Stimulated activated CD8-positive, alpha-beta memory T cell treated with anti-CD3 and anti-CD28 coated beads, Interleukin-2, amount 100 ng/mL, for 48 hours (primary cell): ENCODE measurements around the gene MPDZ.

ENCODE experiments used
- DNase-seq, 2 donors: peaks; one replicate each; pipeline ENCODE4 v3.0.0-alpha.2; 2020; ENCODE audit warnings: low read depth in 2 of 2

Gene MPDZ

DNA sequence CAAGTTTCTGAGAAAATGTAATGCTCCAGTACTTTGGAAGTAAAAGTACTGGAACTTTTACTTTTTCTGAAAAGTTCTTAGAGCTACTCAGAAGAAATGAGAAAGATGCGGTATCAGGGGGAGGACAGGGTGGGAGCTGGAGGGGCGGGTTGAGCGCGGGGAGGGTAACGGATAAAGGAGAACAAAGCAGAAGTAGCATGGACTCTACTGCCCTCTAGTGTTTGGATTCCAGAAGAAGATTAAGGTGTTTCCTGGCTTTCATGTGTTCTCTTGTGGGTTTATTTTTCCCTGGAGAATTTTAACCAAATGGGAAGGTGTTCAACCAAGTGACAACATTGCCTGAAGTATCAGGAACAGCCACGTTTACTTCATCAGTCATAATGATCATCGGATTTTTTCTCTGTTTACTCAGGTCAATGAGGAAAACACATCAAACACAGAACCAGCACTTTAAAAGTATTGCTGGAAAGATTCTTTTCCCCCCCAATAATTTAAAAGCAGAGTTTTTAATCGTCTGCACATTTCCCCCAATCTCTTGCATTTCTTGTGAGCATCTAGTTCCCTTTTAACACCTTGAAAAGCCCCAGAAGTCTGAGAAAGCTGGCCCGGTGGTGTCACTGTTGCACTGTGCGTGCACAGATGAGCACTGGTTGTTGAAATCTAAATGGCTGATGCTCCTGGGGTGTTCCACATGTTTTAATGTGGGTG lies 190.6 kb downstream of the MPDZ start:
- DNase-seq, result no peak

DNA sequence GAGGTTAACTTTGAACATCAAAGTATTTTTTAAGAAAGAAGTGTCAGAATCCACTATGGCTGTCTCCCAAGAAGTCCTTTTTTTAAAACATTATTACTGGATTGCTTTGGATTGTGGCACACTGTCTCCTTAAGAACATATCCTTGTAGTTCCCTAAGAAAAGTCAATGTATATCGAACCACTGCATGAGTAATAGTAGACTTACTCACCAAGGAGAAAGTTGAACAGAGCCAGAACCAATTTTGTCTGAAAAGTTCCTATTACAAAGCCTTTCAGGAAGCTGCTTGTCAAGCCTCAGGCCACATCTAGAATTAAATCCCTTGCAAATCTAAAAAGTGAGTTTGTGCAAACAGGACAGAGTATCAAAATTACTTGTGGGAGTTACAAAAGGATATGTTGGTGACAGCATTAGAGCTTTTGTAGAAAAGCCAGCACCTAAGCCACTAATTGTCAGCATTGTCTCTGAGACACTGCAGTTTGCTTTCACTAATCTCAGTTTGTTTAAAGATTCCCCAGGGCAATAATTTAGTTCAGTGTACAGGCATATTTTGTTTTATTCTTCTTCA lies 195.4 kb downstream of the MPDZ start:
- DNase-seq, result no peak

DNA sequence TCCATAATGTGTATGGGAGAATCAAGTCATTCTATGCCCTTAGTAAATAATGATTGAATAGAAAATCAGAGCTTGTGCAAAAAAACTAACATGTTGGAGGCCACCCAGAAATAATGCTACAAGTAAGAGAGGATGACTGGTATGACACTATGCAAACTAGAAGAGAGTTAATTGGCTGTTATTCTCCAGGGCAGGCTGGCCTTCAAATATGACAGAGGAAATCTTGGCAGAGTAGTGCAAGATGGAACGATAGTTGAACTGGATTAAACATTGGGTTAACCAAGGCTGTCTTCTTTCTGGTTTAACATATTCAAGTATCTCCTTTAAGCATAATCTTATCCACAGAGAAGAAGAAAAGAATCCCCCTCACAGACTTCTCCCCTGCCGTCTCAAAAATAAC lies 196.1 kb downstream of the MPDZ start:
- DNase-seq, result no peak

DNA sequence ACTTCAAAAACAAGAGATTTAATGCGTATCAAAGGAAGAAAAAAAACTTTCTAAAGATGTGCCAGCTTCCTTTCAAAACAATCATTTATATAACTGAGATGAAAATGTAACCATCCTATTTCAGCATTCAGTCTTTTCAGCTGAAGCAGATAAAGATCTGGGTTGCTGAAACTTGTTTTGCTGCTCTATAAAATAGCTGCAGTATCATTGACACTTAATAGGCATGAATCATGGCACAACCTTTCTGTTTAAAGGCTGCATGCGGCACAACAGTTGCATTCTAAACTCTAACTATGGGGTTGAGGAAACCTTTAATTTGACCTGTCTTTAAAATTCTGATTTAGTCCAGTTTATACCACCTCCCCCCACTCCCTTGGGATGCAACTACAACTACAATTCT lies 196.7 kb downstream of the MPDZ start:
- DNase-seq, result no peak

DNA sequence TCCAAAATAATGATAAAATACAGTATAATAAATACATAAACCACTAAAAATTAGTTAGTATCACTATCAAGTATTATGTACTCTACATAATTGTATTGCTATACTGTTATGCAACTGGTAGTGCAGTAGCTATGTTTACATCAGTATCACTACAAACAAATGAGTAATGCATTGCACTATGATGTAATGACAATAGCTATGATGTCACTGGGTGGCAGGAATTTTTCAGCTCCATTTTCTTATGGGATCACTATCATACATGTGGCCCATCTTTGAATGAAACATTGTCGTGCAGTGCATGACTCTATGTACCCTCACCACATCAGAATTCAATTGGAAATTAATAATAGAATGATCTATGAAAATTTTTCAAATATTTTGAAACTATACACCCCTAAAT lies 201.3 kb downstream of the MPDZ start:
- no peak for DNase-seq

DNA sequence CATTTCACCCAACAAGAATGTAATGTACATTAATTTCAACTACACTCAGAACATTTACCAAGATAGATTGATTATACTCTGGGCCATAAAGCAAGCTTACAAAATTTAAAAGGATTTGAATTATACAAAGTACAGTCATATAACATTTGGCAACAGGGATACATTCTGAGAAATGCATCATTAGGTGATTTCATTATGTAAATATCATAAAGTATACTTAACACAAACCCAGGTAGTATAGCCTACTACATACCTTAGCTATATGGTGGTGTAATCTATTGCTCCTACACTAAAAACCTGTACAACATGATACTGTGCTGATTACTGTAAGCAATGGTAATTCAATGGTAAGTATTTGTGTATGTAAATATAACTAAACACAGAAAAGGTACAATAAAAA lies 202.9 kb downstream of the MPDZ start:
- no peak for DNase-seq

DNA sequence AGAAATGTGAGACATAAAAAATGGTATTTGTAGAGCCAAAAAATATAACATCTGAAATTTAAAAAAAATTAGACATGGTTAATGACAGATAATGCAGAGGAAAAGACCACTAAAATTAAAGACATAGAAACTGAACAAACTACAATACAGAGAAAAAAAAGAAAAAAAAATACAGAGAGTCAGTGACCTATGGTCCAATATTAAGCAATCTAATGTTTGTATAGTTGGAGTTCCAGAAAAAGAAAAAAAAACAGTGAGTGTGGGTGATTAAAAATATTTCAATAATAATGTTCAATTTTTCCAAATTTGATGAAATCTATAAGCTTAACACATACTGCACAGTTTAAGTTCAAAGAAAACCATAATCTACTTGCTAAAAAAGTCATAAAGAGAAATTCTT lies 207.6 kb downstream of the MPDZ start:
- DNase-seq, result no peak

DNA sequence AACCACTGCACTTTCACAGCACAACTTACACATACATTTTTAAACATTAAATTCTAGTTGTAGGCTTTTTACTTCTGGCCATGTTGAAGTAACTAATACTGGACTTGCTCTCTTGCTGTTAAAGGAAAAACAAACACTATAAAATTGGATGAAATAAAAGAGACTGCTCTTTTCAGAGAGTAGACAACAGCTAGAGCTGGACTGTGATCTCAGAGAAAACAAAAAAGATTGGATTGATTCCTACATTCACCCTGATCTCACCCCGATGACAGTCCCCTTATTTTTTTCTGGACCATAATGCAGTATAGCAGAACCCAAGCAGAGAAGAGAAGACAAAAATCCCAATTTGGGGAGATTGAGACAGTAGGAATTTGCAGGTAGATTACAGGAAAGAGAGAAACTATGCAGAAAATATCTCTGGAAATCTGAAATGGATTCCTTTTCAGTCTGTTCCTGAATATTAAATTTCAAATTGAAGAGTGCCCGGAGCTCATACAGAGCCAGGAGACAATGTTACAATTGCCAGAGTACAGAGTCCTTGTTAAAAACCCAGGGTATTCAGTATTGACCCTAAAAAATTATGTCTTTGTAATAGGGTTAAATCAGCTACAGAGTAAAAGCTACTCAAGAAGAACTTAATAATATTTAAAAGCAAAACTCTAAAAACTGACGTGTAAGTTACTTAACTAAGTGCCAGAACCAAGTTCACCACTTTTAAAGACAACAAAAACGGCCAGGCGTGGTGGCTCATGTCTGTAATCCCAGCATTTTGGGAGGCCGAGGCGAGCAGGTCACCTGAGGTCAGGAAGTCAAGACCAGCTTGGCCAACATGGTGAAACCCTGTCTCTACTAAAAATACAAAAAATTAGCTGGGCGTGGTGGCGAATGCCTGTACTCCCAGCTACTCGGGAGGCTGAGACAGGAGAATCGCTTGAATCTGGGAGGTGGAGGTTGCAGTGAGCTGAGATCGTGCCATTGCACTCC lies 208.6 kb downstream of the MPDZ start:
- no peak for DNase-seq

DNA sequence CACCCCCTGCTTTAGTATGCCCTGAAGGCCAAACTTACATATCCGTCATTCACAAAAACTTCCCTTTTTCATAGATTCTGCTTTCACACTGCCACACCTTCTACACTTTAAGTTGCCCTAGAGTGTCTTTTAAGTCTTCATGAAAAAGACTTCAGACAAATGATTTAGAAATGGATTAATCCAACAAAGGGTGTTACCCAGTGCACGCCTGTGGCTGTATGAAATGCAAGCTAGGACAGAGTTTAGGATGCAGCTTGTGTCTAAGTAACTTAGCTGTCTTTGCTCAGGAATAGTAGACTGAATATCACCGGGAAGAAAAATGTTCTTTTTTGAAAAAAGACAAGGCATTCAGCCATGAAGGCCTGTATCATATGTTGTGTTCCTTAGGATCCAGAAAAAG lies 210.0 kb downstream of the MPDZ start:
- DNase-seq, result no peak

DNA sequence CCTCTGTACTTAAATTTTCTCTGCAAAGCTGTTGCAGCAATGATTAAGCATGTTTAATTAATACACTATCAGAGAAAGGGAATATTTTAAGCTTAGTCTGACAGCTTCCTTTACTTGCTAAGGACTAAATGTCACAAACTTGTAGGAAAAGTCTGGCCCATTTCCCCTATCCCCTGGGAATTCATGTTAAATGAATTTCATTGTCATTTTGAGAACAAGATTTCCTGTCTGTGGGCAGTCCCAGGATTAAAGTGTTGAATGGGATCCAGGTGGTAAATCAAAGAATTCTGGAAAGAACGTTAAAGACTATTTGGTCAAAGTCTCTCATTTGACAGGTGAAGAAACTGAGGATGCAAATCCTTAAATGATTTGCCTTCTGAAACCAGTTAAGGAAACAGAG lies 214.8 kb downstream of the MPDZ start:
- DNase-seq, result no peak

DNA sequence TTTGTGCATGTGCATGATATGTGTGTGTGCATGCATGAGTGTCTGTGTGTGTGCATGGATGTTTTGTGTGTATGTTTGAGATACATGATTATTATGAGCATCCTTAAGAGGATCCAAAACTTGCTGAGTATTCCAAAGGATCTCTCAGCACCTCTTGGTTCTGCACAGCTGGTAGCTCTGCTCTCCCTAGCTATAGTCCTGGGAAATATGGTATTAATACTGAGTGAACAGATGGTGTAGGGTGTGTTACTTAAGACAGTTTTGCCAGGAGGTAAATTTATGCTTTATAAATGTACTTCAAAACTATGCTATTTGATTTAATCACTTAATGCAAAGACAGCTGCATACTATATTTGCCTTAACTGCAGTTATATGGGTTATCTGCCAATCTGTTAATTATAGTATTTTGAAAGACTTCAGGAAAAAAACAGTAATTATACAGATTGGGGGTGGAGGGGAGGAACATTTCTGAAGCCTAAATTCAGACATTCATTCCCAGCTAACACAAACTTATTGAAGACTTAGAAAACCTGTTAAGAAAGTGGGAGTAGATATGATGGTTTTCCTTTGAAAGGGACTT lies 215.5 kb downstream of the MPDZ start:
- no peak for DNase-seq

DNA sequence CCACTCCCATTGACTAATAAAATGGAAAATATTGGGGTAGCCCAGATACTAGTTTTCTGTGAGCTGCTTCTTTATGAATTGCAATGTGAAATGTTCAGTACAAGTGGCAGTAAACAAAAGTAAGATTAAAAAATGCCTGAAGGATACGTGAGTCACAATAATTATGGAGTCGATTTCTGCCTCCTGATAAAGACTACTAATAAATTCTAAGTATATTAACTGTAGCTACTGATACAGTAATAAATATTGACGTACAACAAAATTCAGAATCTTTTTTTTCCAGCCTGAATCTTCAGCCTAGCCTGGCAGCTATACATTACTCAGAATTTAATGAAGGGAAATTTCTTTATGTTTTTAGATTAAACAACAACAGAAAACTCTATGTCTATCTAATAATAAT lies 218.1 kb downstream of the MPDZ start:
- no peak for DNase-seq
